GM19240 (cell line): ENCODE results near the gene WIPF3.
"Not testable (repeated sequence)": the region's sequence is repeated elsewhere in the genome, so short reads cannot be mapped to it uniquely, and the experiment has no call there.

Source experiments
- DNase-seq: peaks from one replicate; pipeline ENCODE4 v3.0.0; 2011; ENCODE audit warnings: low spot score; ENCODE audit not compliant: insufficient read length

WIPF3 gene

GRCh38 chr7:29950480-29950879 lies 144.2 kb downstream of the WIPF3 start:
- no peak for DNase-seq

- no peak for DNase-seq
These were observed 144.9 kb downstream of the WIPF3 start for GRCh38 chr7:29951206-29951605.

GRCh38 chr7:29953726-29954347 lies 147.5 kb downstream of the WIPF3 start:
- DNase-seq, result no peak

- DNase-seq, result no peak
These were observed 148.9 kb downstream of the WIPF3 start for GRCh38 chr7:29955075-29955792.

- DNase-seq, result peak; percentile 19
These were observed 149.6 kb downstream of the WIPF3 start for GRCh38 chr7:29955799-29956486.

GRCh38 chr7:29956487-29956836 lies 150.2 kb downstream of the WIPF3 start:
- DNase-seq, result no peak

- DNase-seq, result no peak
These were observed 151.4 kb downstream of the WIPF3 start for GRCh38 chr7:29957521-29958310.

GRCh38 chr7:29958667-29959358 lies 152.5 kb downstream of the WIPF3 start:
- DNase-seq, result no peak

- DNase-seq, result not testable (repeated sequence)
These were observed 155.3 kb downstream of the WIPF3 start for GRCh38 chr7:29961611-29962010.

- DNase-seq, result no peak
These were observed 155.7 kb downstream of the WIPF3 start for GRCh38 chr7:29962035-29962434.

- no peak for DNase-seq
These were observed 158.7 kb downstream of the WIPF3 start for GRCh38 chr7:29965030-29965429.
